ENCODE data around the gene RYR1. TPM values are rescaled to one million over a fixed set of nuclear protein-coding genes. Genes with fewer than 3 reads are reported as not detected.

Gene RYR1
- total RNA-seq, 1 experiment from 2014 or later: 4.1 TPM

DNA sequence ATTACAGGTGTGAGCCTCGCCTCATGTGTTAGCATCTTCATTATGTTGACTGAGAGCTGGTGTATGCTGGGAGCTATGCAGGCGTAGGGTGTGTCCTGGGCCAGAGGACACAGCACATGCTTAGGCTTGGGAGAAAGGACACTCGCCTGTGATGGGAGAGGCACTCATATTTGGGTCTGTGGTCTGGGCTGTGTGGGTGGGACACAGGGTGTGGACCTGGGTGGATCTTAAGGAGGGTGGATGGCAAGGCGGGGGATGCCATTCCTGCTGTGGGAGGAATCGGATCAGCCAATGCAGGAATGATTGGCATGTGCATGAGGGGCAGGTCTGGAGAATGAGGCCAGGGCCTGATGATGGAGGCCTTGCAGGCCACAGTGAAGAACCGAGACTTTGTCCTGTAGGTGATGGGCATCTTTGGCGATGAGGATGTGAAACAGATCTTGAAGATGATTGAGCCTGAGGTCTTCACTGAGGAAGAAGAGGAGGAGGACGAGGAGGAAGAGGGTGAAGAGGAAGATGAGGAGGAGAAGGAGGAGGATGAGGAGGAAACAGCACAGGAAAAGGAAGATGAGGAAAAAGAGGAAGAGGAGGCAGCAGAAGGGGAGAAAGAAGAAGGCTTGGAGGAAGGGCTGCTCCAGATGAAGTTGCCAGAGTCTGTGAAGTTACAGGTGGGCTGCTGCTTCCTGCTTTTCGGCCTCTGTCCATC is 55.4 kb downstream of the RYR1 start:
- no peaks in the 10 kb centered on the region for H3K9me3 ChIP-seq (ENCODE audit: control insufficient read depth in 1 of 2, insufficient read depth in 1 of 2, low read depth in 1 of 2, low read length in 2 of 2)
- no peaks in the 10 kb centered on the region for H3K36me3 ChIP-seq (ENCODE audit: control insufficient read depth in 1 of 2, insufficient read depth in 2 of 2, low read length in 2 of 2)
- ChIA-PET RAD21 (ENCODE audit: low non-redundant PET in 1 of 2, low total read pairs in 2 of 2, uncharacterized antibody in 2 of 2, unreplicated experiment in 2 of 2) (no interaction called here), POLR2A (no interaction called here), CTCF (no interaction called here)
- no peak for DNase-seq (ENCODE audit: low read depth, low spot score)
- no peak for TF ChIP-seq FOSL1 (IDR thresholded peaks at IDR 0.05; ENCODE audit: low read depth)
- no peak for TF ChIP-seq POLR2A (IDR thresholded peaks at IDR 0.05; ENCODE audit: borderline replicate concordance, extremely low read depth, insufficient read depth, insufficient read length)
- TF ChIP-seq POLR2AphosphoS5 (IDR thresholded peaks at IDR 0.05; ENCODE audit: low read depth, low read length): no peak
- TF ChIP-seq, protein P1, sequence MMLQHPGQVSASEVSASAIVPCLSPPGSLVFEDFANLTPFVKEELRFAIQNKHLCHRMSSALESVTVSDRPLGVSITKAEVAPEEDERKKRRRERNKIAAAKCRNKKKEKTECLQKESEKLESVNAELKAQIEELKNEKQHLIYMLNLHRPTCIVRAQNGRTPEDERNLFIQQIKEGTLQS (IDR thresholded peaks at IDR 0.05): no peak
- TF ChIP-seq SIN3A (IDR thresholded peaks at IDR 0.05; ENCODE audit: low read depth): no peak
- TF ChIP-seq, protein P2, sequence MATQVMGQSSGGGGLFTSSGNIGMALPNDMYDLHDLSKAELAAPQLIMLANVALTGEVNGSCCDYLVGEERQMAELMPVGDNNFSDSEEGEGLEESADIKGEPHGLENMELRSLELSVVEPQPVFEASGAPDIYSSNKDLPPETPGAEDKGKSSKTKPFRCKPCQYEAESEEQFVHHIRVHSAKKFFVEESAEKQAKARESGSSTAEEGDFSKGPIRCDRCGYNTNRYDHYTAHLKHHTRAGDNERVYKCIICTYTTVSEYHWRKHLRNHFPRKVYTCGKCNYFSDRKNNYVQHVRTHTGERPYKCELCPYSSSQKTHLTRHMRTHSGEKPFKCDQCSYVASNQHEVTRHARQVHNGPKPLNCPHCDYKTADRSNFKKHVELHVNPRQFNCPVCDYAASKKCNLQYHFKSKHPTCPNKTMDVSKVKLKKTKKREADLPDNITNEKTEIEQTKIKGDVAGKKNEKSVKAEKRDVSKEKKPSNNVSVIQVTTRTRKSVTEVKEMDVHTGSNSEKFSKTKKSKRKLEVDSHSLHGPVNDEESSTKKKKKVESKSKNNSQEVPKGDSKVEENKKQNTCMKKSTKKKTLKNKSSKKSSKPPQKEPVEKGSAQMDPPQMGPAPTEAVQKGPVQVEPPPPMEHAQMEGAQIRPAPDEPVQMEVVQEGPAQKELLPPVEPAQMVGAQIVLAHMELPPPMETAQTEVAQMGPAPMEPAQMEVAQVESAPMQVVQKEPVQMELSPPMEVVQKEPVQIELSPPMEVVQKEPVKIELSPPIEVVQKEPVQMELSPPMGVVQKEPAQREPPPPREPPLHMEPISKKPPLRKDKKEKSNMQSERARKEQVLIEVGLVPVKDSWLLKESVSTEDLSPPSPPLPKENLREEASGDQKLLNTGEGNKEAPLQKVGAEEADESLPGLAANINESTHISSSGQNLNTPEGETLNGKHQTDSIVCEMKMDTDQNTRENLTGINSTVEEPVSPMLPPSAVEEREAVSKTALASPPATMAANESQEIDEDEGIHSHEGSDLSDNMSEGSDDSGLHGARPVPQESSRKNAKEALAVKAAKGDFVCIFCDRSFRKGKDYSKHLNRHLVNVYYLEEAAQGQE (IDR thresholded peaks at IDR 0.05; ENCODE audit: low read depth): no peak
- TF ChIP-seq JUND (IDR thresholded peaks at IDR 0.05): no peak
- no peak for TF ChIP-seq MAX (IDR thresholded peaks at IDR 0.05)
- H3K9ac ChIP-seq (ENCODE audit: low read length): no peak overlapping the region
- no peaks in the 10 kb centered on the region for H3K9me2 ChIP-seq (ENCODE audit: insufficient read depth)
- no peak overlapping the region for H3K4me3 ChIP-seq (replicated peaks in 1 of 2; ENCODE audit: low read depth in 1 of 2, low read length in 2 of 2)
- no peaks in the 10 kb centered on the region for H3K79me2 ChIP-seq (ENCODE audit: insufficient read depth, low read length)
- no peak overlapping the region for H3K4me2 ChIP-seq (ENCODE audit: low read length)
- BruUV-seq (replicated peaks): no TSS peak
- no peak for ATAC-seq
- H4K20me1 ChIP-seq (ENCODE audit: insufficient read depth): no peaks in the 10 kb centered on the region
- no peak overlapping the region for H2AFZ ChIP-seq (ENCODE audit: low read depth, low read length, poor library complexity, severe bottlenecking)
- intact Hi-C loops (cut with micrococcal nuclease): no loop called here
- no peak overlapping the region for H3K27ac ChIP-seq (ENCODE audit: low read depth, low read length)
- no peaks in the 10 kb centered on the region for H3K4me1 ChIP-seq (ENCODE audit: control insufficient read depth in 1 of 2, insufficient read depth in 2 of 2, low read length in 2 of 2)
- no peaks in the 10 kb centered on the region for H3K27me3 ChIP-seq (ENCODE audit: insufficient read depth, low read length)

Data from HCT116 (cell line).